Osteoblast (primary cell): Measurements from ENCODE around the gene DMRT1. TPM values are rescaled to one million over a fixed set of nuclear protein-coding genes. Genes with fewer than 3 reads are reported as not detected.

ENCODE experiments used
- DNase-seq: peaks from one replicate; pipeline ENCODE4 v3.0.0; 2011; ENCODE audit warnings: low spot score, mixed read lengths; ENCODE audit not compliant: insufficient read length; ENCODE audit errors: missing footprints
- H2AFZ ChIP-seq: 2 replicates; pipeline ENCODE4 v1.6.0; 2011; ENCODE audit warnings: mild to moderate bottlenecking, low read length
- H3K27ac ChIP-seq: 2 replicates; pipeline ENCODE4 v1.5.1; 2011; ENCODE audit warnings: mild to moderate bottlenecking, low read depth, low read length, moderate library complexity
- H3K27me3 ChIP-seq: 2 replicates; pipeline ENCODE4 v1.6.0; 2012; ENCODE audit warnings: mild to moderate bottlenecking, control low read depth, inconsistent platforms, low read length, moderate library complexity; ENCODE audit not compliant: insufficient read depth
- H3K36me3 ChIP-seq: 2 replicates; pipeline ENCODE4 v1.5.1; 2011; ENCODE audit warnings: mild to moderate bottlenecking, low read length, control low read depth, moderate library complexity; ENCODE audit not compliant: insufficient read depth
- H3K4me1 ChIP-seq: 2 replicates; pipeline ENCODE4 v1.5.1; 2011; ENCODE audit warnings: mild to moderate bottlenecking, low read length, control low read depth, moderate library complexity; ENCODE audit not compliant: insufficient read depth
- H3K4me2 ChIP-seq: 2 replicates; pipeline ENCODE4 v1.6.0; 2011; ENCODE audit warnings: mild to moderate bottlenecking, low read length; ENCODE audit not compliant: insufficient read depth
- H3K4me3 ChIP-seq: fragments of 200-600 bp; sonication (generic); 3 replicates; pipeline ENCODE4 v1.5.1; 2012; ENCODE audit warnings: mild to moderate bottlenecking, low read length, inconsistent platforms; ENCODE audit not compliant: insufficient read depth
- H3K79me2 ChIP-seq: 2 replicates; pipeline ENCODE4 v1.6.0; 2012; ENCODE audit warnings: mild to moderate bottlenecking, low read length, control low read depth, inconsistent platforms; ENCODE audit not compliant: insufficient read depth
- H3K9me3 ChIP-seq: 2 replicates; pipeline ENCODE4 v1.5.1; 2011; ENCODE audit warnings: low read depth, low read length, control low read depth
- H4K20me1 ChIP-seq: 2 replicates; pipeline ENCODE4 v1.6.0; 2012; ENCODE audit warnings: mild to moderate bottlenecking, low read length, control low read depth; ENCODE audit not compliant: insufficient read depth
- total RNA-seq: library from RNA; depleted of rRNA; stranded (reverse); fragments of >200 nt; gene quantifications from 2 replicates; pipeline ENCODE4 v1.2.3, GENCODE V29; 2012
- TF ChIP-seq, protein P1 (sequence below): IDR thresholded peaks from 2 replicates; pipeline ENCODE4 v1.5.1; 2011; ENCODE audit warnings: mild to moderate bottlenecking, low read depth, low read length, moderate library complexity; ENCODE audit errors: extremely low read depth

DMRT1 gene
- total RNA-seq, 1 donor, result not detected

DNA sequence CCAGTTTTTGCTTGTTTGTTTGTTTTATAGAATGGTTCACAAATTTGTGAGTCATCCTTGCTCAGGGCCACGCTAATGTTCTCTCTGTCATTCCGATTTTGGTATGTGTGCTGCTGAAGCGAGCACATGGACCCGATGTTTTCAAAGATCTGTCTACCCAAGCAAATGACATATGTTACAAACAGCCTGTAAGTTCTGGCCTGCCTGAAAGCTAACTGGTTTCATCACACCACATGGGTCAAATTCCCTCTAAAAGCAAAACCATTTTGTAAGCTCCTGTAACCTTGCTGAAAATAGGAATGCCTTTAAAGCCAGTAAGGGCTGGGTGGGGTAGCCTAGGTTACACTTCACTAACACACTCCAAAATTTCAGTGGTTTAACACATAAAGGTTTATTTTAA is 160.3 kb downstream of the DMRT1 start:
- no peak for DNase-seq
- no peak overlapping the region for H3K4me2 ChIP-seq
- H3K9me3 ChIP-seq, result no peaks in the 10 kb centered on the region
- no peaks in the 10 kb centered on the region for H3K36me3 ChIP-seq
- TF ChIP-seq, protein P1, sequence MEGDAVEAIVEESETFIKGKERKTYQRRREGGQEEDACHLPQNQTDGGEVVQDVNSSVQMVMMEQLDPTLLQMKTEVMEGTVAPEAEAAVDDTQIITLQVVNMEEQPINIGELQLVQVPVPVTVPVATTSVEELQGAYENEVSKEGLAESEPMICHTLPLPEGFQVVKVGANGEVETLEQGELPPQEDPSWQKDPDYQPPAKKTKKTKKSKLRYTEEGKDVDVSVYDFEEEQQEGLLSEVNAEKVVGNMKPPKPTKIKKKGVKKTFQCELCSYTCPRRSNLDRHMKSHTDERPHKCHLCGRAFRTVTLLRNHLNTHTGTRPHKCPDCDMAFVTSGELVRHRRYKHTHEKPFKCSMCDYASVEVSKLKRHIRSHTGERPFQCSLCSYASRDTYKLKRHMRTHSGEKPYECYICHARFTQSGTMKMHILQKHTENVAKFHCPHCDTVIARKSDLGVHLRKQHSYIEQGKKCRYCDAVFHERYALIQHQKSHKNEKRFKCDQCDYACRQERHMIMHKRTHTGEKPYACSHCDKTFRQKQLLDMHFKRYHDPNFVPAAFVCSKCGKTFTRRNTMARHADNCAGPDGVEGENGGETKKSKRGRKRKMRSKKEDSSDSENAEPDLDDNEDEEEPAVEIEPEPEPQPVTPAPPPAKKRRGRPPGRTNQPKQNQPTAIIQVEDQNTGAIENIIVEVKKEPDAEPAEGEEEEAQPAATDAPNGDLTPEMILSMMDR, result no peak
- H3K4me3 ChIP-seq, result no peak overlapping the region
- H3K4me1 ChIP-seq, result no peaks in the 10 kb centered on the region
- H3K79me2 ChIP-seq, result no peaks in the 10 kb centered on the region
- no peak overlapping the region for H2AFZ ChIP-seq
- no peak overlapping the region for H3K27ac ChIP-seq
- no peaks in the 10 kb centered on the region for H4K20me1 ChIP-seq
- H3K27me3 ChIP-seq, result no peaks in the 10 kb centered on the region

DNA sequence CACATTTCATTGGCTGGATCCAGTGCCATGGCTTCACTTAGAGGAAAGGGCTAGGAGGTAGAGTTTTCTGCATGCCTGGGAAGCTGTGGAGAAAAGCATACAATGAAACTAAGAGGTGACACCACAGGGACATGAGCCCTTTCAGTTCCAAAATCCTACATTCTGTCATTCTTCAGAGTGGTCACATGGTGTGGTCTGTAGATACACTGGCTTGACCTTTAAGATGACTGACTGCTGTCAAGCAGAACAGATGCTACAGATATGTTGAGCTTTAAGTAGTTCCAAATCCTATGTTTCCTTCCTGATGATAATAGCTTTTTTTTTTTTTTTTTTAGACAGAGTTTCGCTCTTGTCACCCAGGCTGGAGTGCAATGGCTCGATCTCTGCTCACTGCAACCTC is 161.2 kb downstream of the DMRT1 start:
- Histone ChIP-seq H4K20me1 (no peaks in the 10 kb centered on the region), H3K79me2 (no peaks in the 10 kb centered on the region), H3K4me1 (no peaks in the 10 kb centered on the region), H3K9me3 (no peaks in the 10 kb centered on the region), H3K27ac (no peak overlapping the region), H3K4me2 (no peak overlapping the region), H3K4me3 (no peak overlapping the region), H2AFZ (no peak overlapping the region), H3K36me3 (no peaks in the 10 kb centered on the region), H3K27me3 (no peaks in the 10 kb centered on the region)
- no peak for DNase-seq
- TF ChIP-seq, protein P1, result no peak

DNA sequence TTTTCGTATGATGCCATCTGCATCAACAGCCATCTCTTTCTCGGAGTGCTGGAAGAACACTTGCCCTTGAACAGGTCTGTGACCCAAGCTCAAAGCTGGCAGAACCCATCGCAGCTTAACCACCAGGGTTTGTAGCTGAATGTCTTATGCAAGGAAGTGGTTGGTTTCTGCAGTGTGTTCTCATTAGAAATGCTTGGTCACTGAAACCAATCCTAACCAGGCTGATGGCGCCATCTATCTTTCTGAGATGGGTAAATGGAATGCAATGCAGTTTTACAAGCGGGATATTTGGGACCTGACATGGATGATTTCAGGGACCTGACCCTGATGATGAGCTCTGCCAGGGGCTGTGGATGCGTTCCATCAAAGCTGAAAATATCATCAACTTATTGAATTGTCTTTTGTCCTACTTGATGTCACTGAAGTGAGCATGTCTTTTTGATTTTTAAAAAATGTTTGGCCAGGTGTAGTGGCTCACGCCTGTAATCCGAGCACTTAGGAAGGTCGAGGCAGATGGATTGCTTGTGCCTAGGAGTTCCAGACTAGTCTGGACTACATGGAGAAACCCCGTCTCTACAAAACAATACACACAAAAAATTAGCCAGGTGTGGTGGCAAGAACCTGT is 163.7 kb downstream of the DMRT1 start:
- no peak overlapping the region for H3K4me3 ChIP-seq
- no peaks in the 10 kb centered on the region for H3K79me2 ChIP-seq
- no peaks in the 10 kb centered on the region for H3K36me3 ChIP-seq
- TF ChIP-seq, protein P1, result peak; percentile 71
- no peaks in the 10 kb centered on the region for H3K27me3 ChIP-seq
- peak; percentile 80 for DNase-seq
- H3K9me3 ChIP-seq, result no peaks in the 10 kb centered on the region
- no peak overlapping the region for H3K27ac ChIP-seq
- no peak overlapping the region for H3K4me2 ChIP-seq
- no peaks in the 10 kb centered on the region for H4K20me1 ChIP-seq
- H3K4me1 ChIP-seq, result peaks cover 4% of the 10 kb centered on the region
- H2AFZ ChIP-seq, result no peak overlapping the region

DNA sequence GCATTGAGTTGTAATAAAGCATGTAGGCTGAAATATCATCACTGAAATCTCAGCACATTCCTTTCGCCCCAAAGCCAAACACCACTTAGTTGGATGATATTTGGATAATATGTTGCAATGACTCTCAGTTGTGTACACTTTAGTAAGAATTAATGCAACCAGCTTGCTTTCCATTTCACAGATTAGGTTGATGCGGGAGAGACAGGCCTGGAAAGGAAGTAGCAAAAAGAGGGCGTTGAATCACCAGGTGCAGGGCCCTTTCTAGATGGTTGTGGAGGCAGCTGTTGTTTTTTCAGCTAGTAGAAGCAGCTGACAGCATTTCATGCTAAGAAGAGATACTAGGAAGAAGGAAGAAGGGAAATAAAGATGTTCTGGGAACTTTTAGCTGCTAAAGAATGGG is 165.8 kb downstream of the DMRT1 start:
- no peaks in the 10 kb centered on the region for H3K79me2 ChIP-seq
- no peak overlapping the region for H3K4me3 ChIP-seq
- no peaks in the 10 kb centered on the region for H4K20me1 ChIP-seq
- H2AFZ ChIP-seq, result no peak overlapping the region
- no peaks in the 10 kb centered on the region for H3K36me3 ChIP-seq
- H3K9me3 ChIP-seq, result no peaks in the 10 kb centered on the region
- DNase-seq, result no peak
- TF ChIP-seq, protein P1, result no peak
- H3K27me3 ChIP-seq, result no peaks in the 10 kb centered on the region
- H3K4me2 ChIP-seq, result no peak overlapping the region
- no peak overlapping the region for H3K27ac ChIP-seq
- H3K4me1 ChIP-seq, result peaks cover 4% of the 10 kb centered on the region
